Loucy (cell line): ENCODE measurements around the gene NDUFS4.

ENCODE experiments used
- CTCF ChIP-seq: fragments of 200-600 bp; sonication (generic); conservative IDR thresholded peaks from 2 replicates; pipeline ENCODE4 v1.5.1; 2014; ENCODE audit warnings: mild to moderate bottlenecking, antibody characterized with exemption, low read length
- EZH2phosphoT487 ChIP-seq: fragments of 200-600 bp; IDR thresholded peaks from 2 replicates; pipeline ENCODE4 v1.6.1; 2018; ENCODE audit warnings: antibody characterized with exemption, mild to moderate bottlenecking, moderate library complexity, borderline replicate concordance

GRCh38 chr5:53677632-53678031 is 117.2 kb downstream of the NDUFS4 start:
- no peak for TF ChIP-seq CTCF
- TF ChIP-seq EZH2phosphoT487 = no peak
